MCF 10A (cell line): Measurements from ENCODE around the gene PTCH1. TPM values are rescaled to one million over a fixed set of nuclear protein-coding genes. Genes with fewer than 3 reads are reported as not detected.

ENCODE experiments used
- BruUV-seq: library from RNA; stranded (reverse); fragments of 400-500 nt; replicated peaks from 2 replicates; lab custom pipeline; 2021; lab: Mats Ljungman, UMichigan
- CTCF ChIA-PET: fragments of 300-600 bp; sonication (Branson Sonifier 250); formaldehyde crosslinking; extraction: SDS; loops from one replicate; lab custom pipeline; 2021; ENCODE audit warnings: antibody characterized with exemption, inconsistent platforms; lab: Yijun Ruan, JAX
- POLR2A ChIA-PET: fragments of 300-600, 350-650 bp; sonication (Branson Sonifier 250); formaldehyde crosslinking; extraction: SDS; loops from one replicate; lab custom pipeline; 2020; ENCODE audit warnings: antibody characterized with exemption, inconsistent platforms; lab: Yijun Ruan, JAX
- DNase-seq: peaks from one replicate; pipeline ENCODE4 v3.0.0-alpha.2; 2018; ENCODE audit not compliant: unreplicated experiment
- H3K27ac Mint-ChIP-seq: one replicate; pipeline ENCODE4 v1.8.0; 2022; ENCODE audit warnings: mild to moderate bottlenecking, low read depth, mixed read lengths; ENCODE audit not compliant: unreplicated experiment
- H3K27me3 Mint-ChIP-seq: one replicate; pipeline ENCODE4 v1.8.0; 2022; ENCODE audit warnings: mixed read lengths; ENCODE audit not compliant: insufficient read depth, unreplicated experiment
- H3K36me3 Mint-ChIP-seq: one replicate; pipeline ENCODE4 v1.8.0; 2022; ENCODE audit warnings: mild to moderate bottlenecking, moderate library complexity, mixed read lengths; ENCODE audit not compliant: insufficient read depth, unreplicated experiment
- H3K4me1 Mint-ChIP-seq: one replicate; pipeline ENCODE4 v1.8.0; 2022; ENCODE audit warnings: mixed read lengths; ENCODE audit not compliant: insufficient read depth, unreplicated experiment
- H3K4me3 Mint-ChIP-seq: one replicate; pipeline ENCODE4 v1.8.0; 2022; ENCODE audit warnings: mild to moderate bottlenecking, moderate library complexity, mixed read lengths; ENCODE audit not compliant: unreplicated experiment
- H3K9me3 Mint-ChIP-seq: one replicate; pipeline ENCODE4 v1.8.0; 2022; ENCODE audit warnings: mixed read lengths; ENCODE audit not compliant: unreplicated experiment
- CTCF ChIP-seq: fragments of 200-600 bp; IDR thresholded peaks from one replicate; pipeline ENCODE4 v1.8.0; 2022; ENCODE audit warnings: antibody characterized with exemption, mild to moderate bottlenecking; ENCODE audit not compliant: unreplicated experiment
- intact Hi-C: fragments of 100-400 bp; cut with micrococcal nuclease; formaldehyde crosslinking; loops from 2 replicates; pipeline ENCODE4 v1.14.1; 2022
- total RNA-seq: library from RNA; stranded (reverse); gene quantifications from 2 replicates; pipeline ENCODE4 v1.2.3, GENCODE V29; 2022

The PTCH1 gene
- total RNA-seq, 1 experiment from 2014 or later: 3.6 TPM

GRCh38 chr9:95506428-95506677, 10.4 kb downstream of the PTCH1 start:
- CTCF ChIA-PET: interaction anchor here (0.9 kb wide), 1 partner anchor 432 kb away, joined by 3 read pairs; no protein-coding TSS in a partner anchor
- no peaks in the 10 kb centered on the region for H3K27me3 Mint-ChIP-seq
- BruUV-seq: no TSS peak
- TF ChIP-seq CTCF: no peak
- POLR2A ChIA-PET: interaction anchor here (0.6 to 4.7 kb wide), 16 partner anchors 8 to 1338 kb away, joined by 3 to 82 read pairs (median 4); partner anchors contain the start of genes ERCC6L2 and PTCH1
- no peaks in the 10 kb centered on the region for H3K9me3 Mint-ChIP-seq
- intact Hi-C loops: loop anchor here (2.0 to 10.0 kb wide), 6 partner anchors 190 to 711 kb away; partner anchors contain the start of genes ERCC6L2 and FANCC
- H3K27ac Mint-ChIP-seq: peak overlapping the region; percentile 8
- H3K36me3 Mint-ChIP-seq: no peaks in the 10 kb centered on the region
- no peaks in the 10 kb centered on the region for H3K4me1 Mint-ChIP-seq
- no peak for DNase-seq
- H3K4me3 Mint-ChIP-seq: peak overlapping the region; percentile 79

GRCh38 chr9:95505717-95506427, 10.9 kb downstream of the PTCH1 start:
- intact Hi-C loops: loop anchor here (2.0 to 10.0 kb wide), 6 partner anchors 189 to 711 kb away; partner anchors contain the start of genes ERCC6L2 and FANCC
- H3K4me3 Mint-ChIP-seq: peak overlapping the region; percentile 79
- DNase-seq: peak; percentile 38

GRCh38 chr9:95505072-95505716, 11.6 kb downstream of the PTCH1 start:
- Mint-ChIP-seq H3K4me1 (no peaks in the 10 kb centered on the region), H3K4me3 (peak overlapping the region; percentile 79), H3K9me3 (no peaks in the 10 kb centered on the region), H3K27me3 (no peaks in the 10 kb centered on the region), H3K27ac (no peak overlapping the region), H3K36me3 (no peaks in the 10 kb centered on the region)
- POLR2A ChIA-PET: interaction anchor here (0.6 to 4.7 kb wide), 12 partner anchors 12 to 371 kb away, joined by 3 to 82 read pairs (median 3); partner anchors contain the start of genes ERCC6L2 and PTCH1
- CTCF ChIA-PET: interaction anchor here (0.6 to 0.7 kb wide), 3 partner anchors 14 to 825 kb away, joined by 3 read pairs; no protein-coding TSS in a partner anchor
- intact Hi-C loops: loop anchor here (5.0 to 10.0 kb wide), 4 partner anchors 220 to 712 kb away; partner anchors contain the start of gene ERCC6L2
- no TSS peak for BruUV-seq
- TF ChIP-seq CTCF: no peak
- no peak for DNase-seq

More at GRCh38 chr9:95505717-95506427, 10.9 kb downstream of the PTCH1 start:
- Mint-ChIP-seq H3K9me3 (no peaks in the 10 kb centered on the region), H3K27ac (no peak overlapping the region), H3K36me3 (no peaks in the 10 kb centered on the region), H3K4me1 (no peaks in the 10 kb centered on the region), H3K27me3 (no peaks in the 10 kb centered on the region)
- BruUV-seq: no TSS peak
- no peak for TF ChIP-seq CTCF
- CTCF ChIA-PET: interaction anchor here (0.7 kb wide), 1 partner anchor 15 kb away, joined by 3 read pairs; no protein-coding TSS in a partner anchor
- POLR2A ChIA-PET: interaction anchor here (0.6 to 4.7 kb wide), 16 partner anchors 7 to 1337 kb away, joined by 3 to 82 read pairs (median 4); partner anchors contain the start of genes ERCC6L2 and PTCH1
